Activated naive CD8-positive, alpha-beta T cell treated with anti-CD3 and anti-CD28 coated beads, Interleukin-2, amount 50 U/mL, for 24 hours (primary cell): Measurements from ENCODE around the gene IER3.
"Not testable (repeated sequence)": the region's sequence is repeated elsewhere in the genome, so short reads cannot be mapped to it uniquely, and the experiment has no call there.

Experiments
- ATAC-seq: fragments of 150-1000 bp; cut with Tn5 transposase; one replicate; pipeline ENCODE4 v1.10.0; 2021
- DNase-seq: peaks from one replicate; pipeline ENCODE4 v3.0.0; 2021
- H3K27ac Mint-ChIP-seq: one replicate; pipeline ENCODE4 v1.8.0; 2021; ENCODE audit warnings: mild to moderate bottlenecking, mixed read lengths
- H3K27me3 Mint-ChIP-seq: one replicate; pipeline ENCODE4 v1.8.0; 2021; ENCODE audit warnings: mixed read lengths
- H3K36me3 Mint-ChIP-seq: one replicate; pipeline ENCODE4 v1.8.0; 2021; ENCODE audit warnings: low read depth, mixed read lengths
- H3K4me1 Mint-ChIP-seq: one replicate; pipeline ENCODE4 v1.8.0; 2021; ENCODE audit warnings: mixed read lengths
- H3K4me3 Mint-ChIP-seq: one replicate; pipeline ENCODE4 v1.8.0; 2021; ENCODE audit warnings: mild to moderate bottlenecking, moderate library complexity, mixed read lengths
- H3K9me3 Mint-ChIP-seq: one replicate; pipeline ENCODE4 v1.8.0; 2021; ENCODE audit warnings: mixed read lengths

Gene IER3

DNA sequence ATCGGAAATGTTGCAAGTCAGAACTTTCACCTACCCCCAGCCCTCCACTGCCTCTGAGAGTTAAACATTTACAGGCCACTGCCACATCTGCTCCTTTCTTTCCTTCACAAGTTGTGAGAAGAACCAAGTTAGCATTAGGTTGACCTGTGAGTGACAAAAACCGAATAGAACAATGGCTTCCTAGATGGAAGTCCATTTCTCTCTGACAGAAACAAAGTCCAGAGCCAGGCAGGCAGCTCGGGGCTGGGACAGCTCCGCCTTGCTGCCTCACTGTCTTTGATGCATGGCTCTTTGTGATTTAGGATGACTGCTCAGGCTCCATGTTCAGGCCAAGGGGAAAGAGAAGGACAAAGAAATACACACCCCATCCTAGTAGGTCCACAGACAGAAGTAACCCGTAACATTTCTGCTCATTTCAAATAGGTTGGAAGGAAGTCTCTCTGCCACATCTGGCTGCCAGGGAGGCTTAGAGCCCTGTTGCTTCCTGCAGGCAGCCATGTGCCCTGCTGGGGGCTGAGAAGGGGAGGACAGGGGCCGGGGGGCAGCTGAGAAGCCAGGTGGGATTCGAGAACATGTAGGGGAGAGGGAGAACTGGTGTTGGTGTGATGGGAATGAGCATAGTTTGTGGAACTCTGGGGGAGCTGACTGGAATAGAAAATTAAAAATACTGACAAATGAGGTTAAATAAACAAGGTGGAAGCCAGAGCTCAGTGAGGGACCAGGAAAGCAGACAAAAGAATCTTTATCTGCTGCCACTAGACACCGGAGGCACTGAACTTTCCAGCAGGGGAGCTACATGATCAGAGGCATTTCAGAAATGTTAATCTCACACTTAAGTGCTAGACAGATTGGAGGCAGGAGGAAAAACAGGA lies 19.5 kb upstream of the IER3 start:
- no peaks in the 10 kb centered on the region for H3K27me3 Mint-ChIP-seq
- ATAC-seq = no peak
- H3K4me1 Mint-ChIP-seq = peaks cover 80% of the 10 kb centered on the region
- H3K4me3 Mint-ChIP-seq = peak overlapping the region; percentile 3
- peak overlapping the region; percentile 86 for H3K27ac Mint-ChIP-seq
- peaks cover 2% of the 10 kb centered on the region for H3K36me3 Mint-ChIP-seq
- no peak for DNase-seq
- peaks cover 4% of the 10 kb centered on the region for H3K9me3 Mint-ChIP-seq

DNA sequence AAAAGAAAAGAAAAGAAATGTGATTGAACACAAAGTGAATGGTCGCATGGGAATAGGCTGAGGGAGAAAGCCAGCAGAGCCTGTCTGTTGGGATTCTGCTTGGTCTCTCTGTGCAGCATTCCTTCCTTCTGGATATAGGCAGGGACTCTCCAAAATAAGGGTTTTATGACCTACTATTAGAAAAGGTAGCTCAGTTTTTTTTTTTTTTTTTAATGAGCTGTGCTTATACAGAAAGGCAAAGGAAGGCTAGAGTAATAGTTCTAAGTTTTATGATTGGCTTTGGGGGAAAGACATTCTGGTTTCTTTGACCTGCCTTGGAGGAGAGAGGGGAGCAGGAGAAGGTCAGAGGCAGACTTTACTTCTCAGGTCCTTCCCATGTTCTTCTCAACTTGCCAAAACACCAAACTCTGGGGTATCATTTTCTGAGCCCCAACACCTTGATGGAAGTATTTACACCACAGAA lies 18.8 kb upstream of the IER3 start:
- Mint-ChIP-seq H3K27ac (peak overlapping the region; percentile 86), H3K36me3 (peaks cover 2% of the 10 kb centered on the region)

DNA sequence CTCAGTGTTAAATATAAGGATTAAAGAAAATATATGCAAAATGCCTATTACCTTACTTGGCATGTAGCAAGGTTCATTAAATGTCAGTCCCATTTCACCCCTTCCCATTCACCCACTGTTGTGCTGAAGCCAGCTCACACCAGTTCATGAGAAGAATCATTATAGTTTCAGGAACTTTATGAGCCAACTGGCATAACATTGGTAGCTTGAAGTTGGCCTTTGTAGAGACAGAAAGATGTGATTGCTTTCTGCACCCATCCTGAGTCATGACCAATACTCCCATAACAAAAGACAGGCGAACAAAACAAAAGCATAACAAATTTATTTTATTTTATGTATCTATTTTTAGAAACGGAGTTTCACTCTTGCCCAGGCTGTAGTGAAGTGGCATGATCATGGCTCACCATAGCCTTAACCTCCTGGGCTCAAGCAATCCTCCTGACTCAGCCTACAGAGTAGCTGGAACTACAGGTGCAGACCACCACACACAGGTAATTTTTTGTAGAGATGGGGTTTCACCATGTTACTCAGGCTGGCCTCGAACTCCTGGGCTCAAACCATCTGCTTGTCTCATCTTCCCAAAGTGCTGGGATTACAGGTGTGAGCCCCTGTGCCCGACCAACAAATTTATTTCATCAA lies 17.6 kb upstream of the IER3 start:
- H3K4me1 Mint-ChIP-seq = peaks cover 67% of the 10 kb centered on the region
- peaks cover 4% of the 10 kb centered on the region for H3K9me3 Mint-ChIP-seq
- H3K36me3 Mint-ChIP-seq = peaks cover 2% of the 10 kb centered on the region
- no peak overlapping the region for H3K4me3 Mint-ChIP-seq
- H3K27ac Mint-ChIP-seq = peak overlapping the region; percentile 73
- DNase-seq (no peak), ATAC-seq (peak; percentile 75)
- H3K27me3 Mint-ChIP-seq = no peaks in the 10 kb centered on the region

More for the DNA sequence above, 18.8 kb upstream of the IER3 start:
- Mint-ChIP-seq H3K4me1 (peaks cover 76% of the 10 kb centered on the region), H3K4me3 (no peak overlapping the region), H3K9me3 (peaks cover 4% of the 10 kb centered on the region), H3K27me3 (no peaks in the 10 kb centered on the region)
- ATAC-seq (no peak), DNase-seq (no peak)

GRCh38 chr6:30760549-30760948 lies 16.2 kb upstream of the IER3 start:
- no peak for ATAC-seq
- DNase-seq = no peak
- peaks cover 56% of the 10 kb centered on the region for H3K4me1 Mint-ChIP-seq
- no peak overlapping the region for H3K4me3 Mint-ChIP-seq
- H3K27ac Mint-ChIP-seq = no peak overlapping the region
- peaks cover 4% of the 10 kb centered on the region for H3K9me3 Mint-ChIP-seq
- no peaks in the 10 kb centered on the region for H3K27me3 Mint-ChIP-seq
- peaks cover 2% of the 10 kb centered on the region for H3K36me3 Mint-ChIP-seq

DNA sequence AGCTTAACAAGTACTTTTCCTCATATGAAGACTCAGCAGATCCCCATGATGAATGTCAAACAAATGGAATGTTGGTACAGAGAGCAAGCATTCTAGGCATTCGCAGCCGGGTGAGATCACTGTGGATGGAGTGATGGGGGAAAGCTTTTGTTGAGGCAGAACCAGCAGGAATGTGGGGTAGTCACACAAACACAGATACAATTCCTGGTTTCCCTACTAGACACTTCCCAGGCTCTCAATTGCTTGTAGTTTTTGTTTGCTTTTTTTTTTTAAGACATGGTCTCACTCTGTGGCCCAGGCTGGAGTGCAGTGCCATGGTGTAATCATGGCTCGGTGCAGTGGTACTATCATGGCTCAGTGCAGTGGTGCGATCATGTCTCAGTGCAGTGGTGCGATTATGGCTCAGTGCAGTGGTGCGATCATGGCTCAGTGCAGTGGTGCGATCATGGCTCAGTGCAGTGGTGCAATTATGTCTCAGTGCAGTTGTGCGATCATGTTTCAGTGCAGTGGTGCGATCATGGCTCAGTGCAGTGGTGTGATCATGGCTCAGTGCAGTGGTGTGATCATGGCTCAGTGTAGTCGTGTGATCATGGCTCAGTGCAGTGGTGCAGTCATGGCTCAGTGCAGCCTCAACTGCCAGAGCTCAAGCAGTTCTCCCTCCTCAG lies 15.4 kb upstream of the IER3 start:
- Mint-ChIP-seq H3K36me3 (peaks cover 2% of the 10 kb centered on the region), H3K27ac (no peak overlapping the region), H3K4me3 (no peak overlapping the region), H3K27me3 (no peaks in the 10 kb centered on the region), H3K9me3 (peaks cover 4% of the 10 kb centered on the region), H3K4me1 (peaks cover 53% of the 10 kb centered on the region)
- ATAC-seq = no peak
- no peak for DNase-seq

GRCh38 chr6:30757261-30757904 lies 13.0 kb upstream of the IER3 start:
- ATAC-seq (no peak), DNase-seq (no peak)
- no peaks in the 10 kb centered on the region for H3K36me3 Mint-ChIP-seq
- H3K27ac Mint-ChIP-seq = no peak overlapping the region
- H3K27me3 Mint-ChIP-seq = no peaks in the 10 kb centered on the region
- no peaks in the 10 kb centered on the region for H3K9me3 Mint-ChIP-seq
- H3K4me3 Mint-ChIP-seq = no peak overlapping the region
- H3K4me1 Mint-ChIP-seq = peaks cover 51% of the 10 kb centered on the region

DNA sequence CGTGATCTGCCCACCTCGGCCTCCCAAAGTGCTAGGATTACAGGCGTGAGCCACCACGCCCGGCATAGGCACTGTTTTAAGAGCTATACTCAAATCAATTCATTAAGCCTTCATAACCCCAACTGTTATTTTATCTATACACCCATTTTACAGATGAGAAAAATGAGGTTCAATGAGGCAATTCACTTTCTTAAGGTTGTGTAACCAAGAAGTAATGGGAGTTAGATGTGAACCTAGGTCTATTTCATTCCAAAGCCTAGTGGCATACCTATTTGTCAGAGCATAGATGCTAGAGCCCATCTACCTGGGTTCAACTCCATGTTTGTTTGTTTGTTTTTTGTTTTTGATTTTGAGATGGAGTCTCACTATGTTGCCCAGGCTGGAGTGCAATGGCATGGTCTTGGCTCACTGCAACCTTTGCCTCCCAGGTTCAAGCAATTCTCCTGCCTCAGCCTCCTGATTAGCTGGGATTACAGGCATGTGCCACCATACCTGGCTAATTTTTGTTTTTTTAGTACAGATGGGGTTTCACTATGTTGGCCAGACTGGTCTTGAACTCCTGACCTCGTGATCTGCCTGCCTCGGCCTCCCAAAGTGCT lies 12.2 kb upstream of the IER3 start:
- not testable (repeated sequence) for H3K9me3 Mint-ChIP-seq, ATAC-seq, H3K4me3 Mint-ChIP-seq, DNase-seq, H3K27me3 Mint-ChIP-seq, H3K36me3 Mint-ChIP-seq, H3K27ac Mint-ChIP-seq
- H3K4me1 Mint-ChIP-seq = peaks cover 49% of the 10 kb centered on the region

- Mint-ChIP-seq H3K4me3 (no peak overlapping the region), H3K27ac (no peak overlapping the region), H3K27me3 (no peaks in the 10 kb centered on the region), H3K4me1 (peaks cover 47% of the 10 kb centered on the region), H3K36me3 (no peaks in the 10 kb centered on the region), H3K9me3 (no peaks in the 10 kb centered on the region)
- no peak for ATAC-seq
- DNase-seq = no peak
Measured at GRCh38 chr6:30754631-30755030, 10.3 kb upstream of the IER3 start.

DNA sequence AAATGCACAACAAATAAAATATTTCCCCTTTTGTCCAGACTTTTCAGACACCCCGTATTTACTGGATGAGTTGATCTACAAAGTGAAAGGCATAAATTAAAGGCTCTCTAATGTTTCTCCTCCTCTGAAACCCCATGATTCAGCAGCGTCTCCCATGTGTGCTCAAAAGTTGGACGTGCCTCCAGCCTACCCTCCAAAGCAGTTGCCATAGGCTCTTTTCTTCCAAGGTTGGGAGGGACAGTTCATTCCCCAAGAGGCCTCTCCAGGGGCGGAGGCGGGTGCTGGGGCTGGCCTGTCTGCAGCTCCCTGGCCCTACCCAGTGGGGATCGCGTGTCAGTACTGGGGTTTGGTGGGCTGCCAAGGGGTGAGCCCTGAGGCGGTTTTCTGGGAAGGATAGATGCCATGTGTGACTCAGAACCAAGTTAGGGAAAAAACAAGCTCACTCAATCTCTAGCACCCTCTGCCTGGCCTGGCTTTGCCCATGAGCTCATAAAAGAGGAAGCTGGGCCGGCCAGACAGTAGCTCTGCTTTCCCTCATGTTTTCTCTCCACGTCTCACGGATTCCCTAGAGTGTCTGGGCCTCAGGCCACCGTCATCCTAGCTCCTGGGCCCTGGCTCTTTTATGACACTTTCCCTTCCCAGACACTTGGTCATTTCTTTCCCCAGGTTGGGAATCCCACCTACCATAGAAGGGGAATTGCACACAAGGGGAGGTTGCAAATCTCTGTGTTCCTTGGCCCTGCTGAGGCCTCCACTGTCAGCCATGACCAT lies 8.0 kb upstream of the IER3 start:
- Mint-ChIP-seq H3K4me3 (no peak overlapping the region), H3K36me3 (no peaks in the 10 kb centered on the region), H3K4me1 (peaks cover 60% of the 10 kb centered on the region), H3K9me3 (no peaks in the 10 kb centered on the region), H3K27ac (peak overlapping the region; percentile 32), H3K27me3 (no peaks in the 10 kb centered on the region)
- ATAC-seq (peak; percentile 64), DNase-seq (no peak)

DNA sequence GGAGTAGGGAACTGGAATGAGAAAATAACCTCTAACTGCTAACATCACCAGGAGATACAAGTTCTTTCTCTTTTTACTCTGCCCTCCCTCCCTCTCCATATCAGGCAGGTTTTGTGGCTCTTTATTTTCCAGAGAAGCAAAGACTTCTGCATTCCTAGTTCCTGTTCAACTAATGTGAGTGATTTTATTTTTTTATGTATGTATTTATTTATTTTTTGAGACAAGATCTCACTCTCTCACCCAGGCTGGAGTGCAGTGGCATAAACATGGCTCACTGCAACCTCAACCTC lies 6.0 kb upstream of the IER3 start:
- Mint-ChIP-seq H3K27ac (no peak overlapping the region), H3K9me3 (no peaks in the 10 kb centered on the region), H3K36me3 (no peaks in the 10 kb centered on the region), H3K4me1 (peaks cover 70% of the 10 kb centered on the region), H3K4me3 (no peak overlapping the region), H3K27me3 (no peaks in the 10 kb centered on the region)
- ATAC-seq (no peak), DNase-seq (no peak)

GRCh38 chr6:30749554-30750378 lies 5.4 kb upstream of the IER3 start:
- H3K27ac Mint-ChIP-seq = no peak overlapping the region
- DNase-seq (no peak), ATAC-seq (no peak)
- no peak overlapping the region for H3K4me3 Mint-ChIP-seq
- H3K4me1 Mint-ChIP-seq = peaks cover 72% of the 10 kb centered on the region
- no peaks in the 10 kb centered on the region for H3K9me3 Mint-ChIP-seq
- H3K36me3 Mint-ChIP-seq = no peaks in the 10 kb centered on the region
- no peaks in the 10 kb centered on the region for H3K27me3 Mint-ChIP-seq

DNA sequence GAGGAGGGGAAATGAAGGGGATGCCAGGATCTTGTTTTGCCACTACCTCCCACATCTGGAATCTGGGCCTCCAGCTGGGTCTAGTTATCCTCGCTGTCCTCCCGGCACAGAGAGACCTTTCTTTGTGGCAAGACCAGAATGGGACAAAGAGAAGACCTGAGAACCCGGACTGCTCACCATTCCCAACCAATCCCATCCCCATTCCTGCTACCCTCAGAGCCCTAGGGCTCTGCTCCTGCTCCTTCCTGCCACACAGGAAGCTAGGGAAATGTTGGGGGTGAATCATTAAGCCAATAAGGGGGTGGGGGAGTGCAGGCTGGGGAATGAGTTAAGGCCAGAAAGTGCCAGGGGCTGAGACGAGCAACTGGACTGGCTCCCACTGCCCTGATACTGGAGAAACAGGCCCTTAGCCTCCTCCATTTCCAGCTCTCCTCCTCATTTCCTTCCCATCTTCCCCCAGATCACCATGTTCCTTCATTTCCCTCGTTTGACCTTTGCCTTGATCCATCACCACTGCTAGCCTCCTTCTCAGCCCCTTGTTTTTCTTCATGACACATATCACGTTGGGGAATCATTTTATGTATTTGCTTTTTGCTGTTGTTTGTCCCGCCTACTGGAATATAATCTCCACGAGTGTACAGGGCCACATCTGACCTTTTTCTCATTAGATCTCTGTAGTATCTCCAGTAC lies 4.6 kb upstream of the IER3 start:
- H3K4me1 Mint-ChIP-seq = peaks cover 70% of the 10 kb centered on the region
- ATAC-seq = no peak
- H3K27me3 Mint-ChIP-seq = no peaks in the 10 kb centered on the region
- H3K27ac Mint-ChIP-seq = no peak overlapping the region
- DNase-seq = no peak
- H3K36me3 Mint-ChIP-seq = peaks cover 4% of the 10 kb centered on the region
- H3K4me3 Mint-ChIP-seq = no peak overlapping the region
- no peaks in the 10 kb centered on the region for H3K9me3 Mint-ChIP-seq
